ENCODE data around the gene TRIM34. TPM values are rescaled to one million over a fixed set of nuclear protein-coding genes. Genes with fewer than 3 reads are reported as not detected.

The TRIM34 gene
- total RNA-seq, 1 experiment from 2014 or later, result 9.9 TPM

GRCh38 chr11:5684646-5685362 is 60.0 kb downstream of the TRIM34 start, which contains the start of gene TRIM5:
Gene TRIM5, minus strand, starts transcription at chr11:5685074. Its CDS starts 4,897 bp downstream, at chr11:5680177.
- intact Hi-C loops (cut with micrococcal nuclease; ENCODE audit: unreplicated experiment), result loop anchor here (2.0 kb wide), 2 partner anchors 28 to 60 kb away; partner anchors contain the start of gene TRIM34
- peak within 1 kb of the TSS; percentile 99 for H3K27ac Mint-ChIP-seq (ENCODE audit: unreplicated experiment)
- peak; percentile 88 for DNase-seq
- peak within 1 kb of the TSS; percentile 94 for H3K4me3 Mint-ChIP-seq (ENCODE audit: low read depth, unreplicated experiment)
- peaks cover 13% of the 10 kb centered on the region for H3K4me1 Mint-ChIP-seq (ENCODE audit: low read depth, unreplicated experiment)
- no peaks in the 10 kb centered on the region for H3K27me3 Mint-ChIP-seq (ENCODE audit: unreplicated experiment)
- no peaks in the 10 kb centered on the region for H3K9me3 Mint-ChIP-seq (ENCODE audit: low read depth, unreplicated experiment)
- CTCF ChIA-PET, result interaction anchor here (0.8 to 1.5 kb wide), 7 partner anchors 60 to 207 kb away, joined by 3 to 5 read pairs (median 4); partner anchors contain the start of genes OR52N2 and TRIM6
- BruUV-seq (replicated peaks), result no TSS peak
- H3K36me3 Mint-ChIP-seq (ENCODE audit: insufficient read depth, unreplicated experiment), result peaks cover 11% of the 10 kb centered on the region
- peak; percentile 32 for TF ChIP-seq CTCF (IDR thresholded peaks at IDR 0.05; ENCODE audit: unreplicated experiment)

GRCh38 chr11:5686426-5686825 is 61.6 kb downstream of the TRIM34 start:
- CTCF ChIA-PET, result no interaction called here
- BruUV-seq (replicated peaks), result no TSS peak
- no peak overlapping the region for H3K27ac Mint-ChIP-seq (ENCODE audit: unreplicated experiment)
- H3K4me3 Mint-ChIP-seq (ENCODE audit: low read depth, unreplicated experiment), result no peak overlapping the region
- H3K27me3 Mint-ChIP-seq (ENCODE audit: unreplicated experiment), result no peaks in the 10 kb centered on the region
- H3K9me3 Mint-ChIP-seq (ENCODE audit: low read depth, unreplicated experiment), result no peaks in the 10 kb centered on the region
- no peak for TF ChIP-seq CTCF (IDR thresholded peaks at IDR 0.05; ENCODE audit: unreplicated experiment)
- peaks cover 10% of the 10 kb centered on the region for H3K36me3 Mint-ChIP-seq (ENCODE audit: insufficient read depth, unreplicated experiment)
- peaks cover 16% of the 10 kb centered on the region for H3K4me1 Mint-ChIP-seq (ENCODE audit: low read depth, unreplicated experiment)
- no peak for DNase-seq
- intact Hi-C loops (cut with micrococcal nuclease; ENCODE audit: unreplicated experiment), result no loop called here

GRCh38 chr11:5688482-5688881 is 63.7 kb downstream of the TRIM34 start:
- CTCF ChIA-PET, result no interaction called here
- peaks cover 16% of the 10 kb centered on the region for H3K4me1 Mint-ChIP-seq (ENCODE audit: low read depth, unreplicated experiment)
- intact Hi-C loops (cut with micrococcal nuclease; ENCODE audit: unreplicated experiment), result no loop called here

GRCh38 chr11:5689551-5689983 is 64.8 kb downstream of the TRIM34 start, which contains the start of gene TRIM22:
Gene TRIM22, plus strand, starts transcription at chr11:5689790. Its CDS starts 6,443 bp downstream, at chr11:5696233.
- H3K4me1 Mint-ChIP-seq (ENCODE audit: low read depth, unreplicated experiment), result peaks cover 9% of the 10 kb centered on the region
- no TSS peak for BruUV-seq (replicated peaks)
- H3K9me3 Mint-ChIP-seq (ENCODE audit: low read depth, unreplicated experiment), result no peaks in the 10 kb centered on the region
- H3K27ac Mint-ChIP-seq (ENCODE audit: unreplicated experiment), result peak within 1 kb of the TSS; percentile 75
- intact Hi-C loops (cut with micrococcal nuclease; ENCODE audit: unreplicated experiment), result no loop called here
- no peak for DNase-seq
- no peaks in the 10 kb centered on the region for H3K27me3 Mint-ChIP-seq (ENCODE audit: unreplicated experiment)
- no peak for TF ChIP-seq CTCF (IDR thresholded peaks at IDR 0.05; ENCODE audit: unreplicated experiment)
- H3K36me3 Mint-ChIP-seq (ENCODE audit: insufficient read depth, unreplicated experiment), result peaks cover 8% of the 10 kb centered on the region
- CTCF ChIA-PET, result no interaction called here
- peak within 1 kb of the TSS; percentile 40 for H3K4me3 Mint-ChIP-seq (ENCODE audit: low read depth, unreplicated experiment)

More at GRCh38 chr11:5688482-5688881, 63.7 kb downstream of the TRIM34 start:
- H3K9me3 Mint-ChIP-seq (ENCODE audit: low read depth, unreplicated experiment), result no peaks in the 10 kb centered on the region
- peaks cover 10% of the 10 kb centered on the region for H3K36me3 Mint-ChIP-seq (ENCODE audit: insufficient read depth, unreplicated experiment)
- H3K27ac Mint-ChIP-seq (ENCODE audit: unreplicated experiment), result no peak overlapping the region
- no TSS peak for BruUV-seq (replicated peaks)
- no peaks in the 10 kb centered on the region for H3K27me3 Mint-ChIP-seq (ENCODE audit: unreplicated experiment)
- DNase-seq, result no peak
- H3K4me3 Mint-ChIP-seq (ENCODE audit: low read depth, unreplicated experiment), result no peak overlapping the region
- no peak for TF ChIP-seq CTCF (IDR thresholded peaks at IDR 0.05; ENCODE audit: unreplicated experiment)
